ENCODE results near the gene ALG12.

DNA sequence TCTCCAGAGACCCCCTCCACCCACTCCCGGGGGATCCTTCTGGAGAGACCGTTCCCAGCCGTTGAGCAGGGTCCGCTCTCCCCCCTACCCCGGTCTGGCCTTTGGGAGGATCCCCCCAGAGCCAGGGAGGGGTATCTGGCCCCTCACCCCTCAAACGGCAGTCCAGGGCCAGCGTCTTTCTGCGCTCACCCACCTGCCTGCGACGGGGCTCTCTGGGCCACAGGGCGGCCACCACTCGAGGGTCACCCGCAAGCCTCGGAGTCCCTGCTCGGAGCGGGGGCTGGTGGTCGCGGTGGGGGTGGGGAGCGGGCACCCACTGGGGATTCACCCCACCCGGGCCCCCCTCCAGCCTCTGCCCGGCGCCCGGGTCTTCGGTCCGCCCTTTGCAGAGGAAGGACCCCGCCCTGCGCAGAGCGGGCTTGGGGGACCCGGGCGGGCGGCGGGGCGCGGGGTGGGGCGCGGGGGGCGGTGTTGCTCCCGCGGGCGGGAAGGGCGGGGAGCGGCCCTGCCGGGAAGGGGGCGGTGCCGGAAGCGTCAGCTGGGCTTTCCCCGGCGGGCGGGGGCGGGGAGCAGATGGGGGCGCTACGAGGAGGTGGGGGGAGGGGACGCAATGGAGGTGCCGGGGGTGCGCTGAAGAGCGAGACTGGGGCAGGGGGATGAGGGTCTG is 16.8 kb upstream of the ALG12 start:
- TF ChIP-seq, protein P1, sequence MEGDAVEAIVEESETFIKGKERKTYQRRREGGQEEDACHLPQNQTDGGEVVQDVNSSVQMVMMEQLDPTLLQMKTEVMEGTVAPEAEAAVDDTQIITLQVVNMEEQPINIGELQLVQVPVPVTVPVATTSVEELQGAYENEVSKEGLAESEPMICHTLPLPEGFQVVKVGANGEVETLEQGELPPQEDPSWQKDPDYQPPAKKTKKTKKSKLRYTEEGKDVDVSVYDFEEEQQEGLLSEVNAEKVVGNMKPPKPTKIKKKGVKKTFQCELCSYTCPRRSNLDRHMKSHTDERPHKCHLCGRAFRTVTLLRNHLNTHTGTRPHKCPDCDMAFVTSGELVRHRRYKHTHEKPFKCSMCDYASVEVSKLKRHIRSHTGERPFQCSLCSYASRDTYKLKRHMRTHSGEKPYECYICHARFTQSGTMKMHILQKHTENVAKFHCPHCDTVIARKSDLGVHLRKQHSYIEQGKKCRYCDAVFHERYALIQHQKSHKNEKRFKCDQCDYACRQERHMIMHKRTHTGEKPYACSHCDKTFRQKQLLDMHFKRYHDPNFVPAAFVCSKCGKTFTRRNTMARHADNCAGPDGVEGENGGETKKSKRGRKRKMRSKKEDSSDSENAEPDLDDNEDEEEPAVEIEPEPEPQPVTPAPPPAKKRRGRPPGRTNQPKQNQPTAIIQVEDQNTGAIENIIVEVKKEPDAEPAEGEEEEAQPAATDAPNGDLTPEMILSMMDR (IDR thresholded peaks at IDR 0.05): no peak
- no peak for TF ChIP-seq POLR2A (IDR thresholded peaks at IDR 0.05)

Data from esophagus squamous epithelium (tissue), 4 donors.